GM04504 (cell line): ENCODE measurements around the gene TRABD2B.

Experiments used
- DNase-seq: peaks from one replicate; pipeline ENCODE4 v3.0.0-alpha.2; 2012; ENCODE audit warnings: low read depth

TRABD2B gene

GRCh38 chr1:47794081-47794480, 203.1 kb downstream of the TRABD2B start:
- no peak for DNase-seq

- no peak for DNase-seq
Observed at GRCh38 chr1:47793563-47793962, 203.6 kb downstream of the TRABD2B start.

DNA sequence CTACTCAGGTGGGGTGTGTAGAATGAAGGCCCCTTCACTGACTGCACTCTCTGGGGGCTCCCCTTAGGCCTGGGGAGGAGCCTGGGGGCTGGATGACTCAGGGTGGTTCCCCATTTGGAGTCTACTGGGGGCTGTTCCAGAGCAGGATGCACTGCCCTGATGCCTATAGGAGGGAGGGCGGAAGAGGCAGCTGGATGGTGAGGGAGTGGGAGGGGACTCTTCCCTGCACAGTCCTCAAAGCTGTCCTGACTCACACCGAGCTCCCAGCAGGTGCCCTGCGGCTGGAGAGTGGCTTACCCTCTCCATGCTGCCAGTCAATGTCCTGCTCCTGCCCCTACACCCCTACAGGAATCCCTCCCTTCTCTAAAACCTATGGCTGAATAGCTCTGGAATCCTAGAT, 204.4 kb downstream of the TRABD2B start:
- DNase-seq: no peak

DNA sequence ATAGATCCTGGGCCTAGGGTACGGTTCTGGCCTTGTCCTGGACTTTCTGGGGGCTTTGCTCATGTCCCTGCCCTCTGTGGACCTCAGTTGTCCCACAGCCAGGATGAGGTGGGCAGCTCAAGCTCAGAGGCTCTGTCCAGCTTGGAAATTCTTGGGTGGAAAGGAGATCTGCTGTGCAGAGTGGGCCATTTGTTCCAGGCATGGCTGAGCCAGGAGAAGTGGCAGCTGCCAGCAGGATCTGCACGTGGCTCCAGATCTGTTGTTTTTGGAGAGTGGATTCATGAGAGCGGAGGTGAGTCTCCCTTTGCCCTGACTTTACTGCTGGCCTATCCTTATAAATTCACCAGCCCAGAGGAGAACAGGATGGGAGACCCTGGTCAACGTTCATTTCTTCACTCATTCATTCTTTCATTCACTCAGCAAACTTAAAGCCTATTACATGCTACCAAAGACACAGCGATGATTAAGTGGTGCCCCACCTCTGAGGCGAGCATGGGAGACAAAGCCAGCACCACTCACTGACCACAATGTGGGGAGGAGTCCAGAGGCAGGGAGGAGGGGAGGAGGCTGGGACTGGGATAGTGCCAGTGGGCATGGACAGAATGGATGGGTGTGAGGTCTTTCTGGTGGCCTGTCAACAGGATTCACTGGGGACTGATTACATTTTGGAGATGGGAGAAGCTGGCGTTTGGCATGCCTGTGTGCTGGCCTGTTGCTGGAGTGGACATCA, 205.1 kb downstream of the TRABD2B start:
- no peak for DNase-seq

GRCh38 chr1:47788761-47789160, 208.4 kb downstream of the TRABD2B start:
- no peak for DNase-seq

DNA sequence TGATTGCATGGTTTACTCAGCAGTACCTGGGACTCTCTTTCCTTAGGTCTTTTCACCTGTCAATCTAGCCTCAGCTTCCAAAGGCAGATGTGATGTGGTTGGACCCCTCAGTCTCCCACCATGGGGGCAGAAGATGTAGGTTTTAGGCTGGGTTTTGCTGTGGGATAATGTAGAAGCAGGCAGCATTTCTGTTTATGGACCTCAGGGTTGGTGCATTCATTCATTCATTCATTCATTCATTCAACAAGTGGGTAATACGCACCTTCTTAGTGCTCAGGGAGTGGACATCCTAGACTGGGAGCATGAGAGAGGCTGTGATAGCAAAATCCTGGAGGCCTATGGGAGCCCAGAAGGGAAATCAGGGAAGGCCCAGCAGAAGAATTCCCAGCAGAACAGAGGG, 209.6 kb downstream of the TRABD2B start:
- no peak for DNase-seq

DNA sequence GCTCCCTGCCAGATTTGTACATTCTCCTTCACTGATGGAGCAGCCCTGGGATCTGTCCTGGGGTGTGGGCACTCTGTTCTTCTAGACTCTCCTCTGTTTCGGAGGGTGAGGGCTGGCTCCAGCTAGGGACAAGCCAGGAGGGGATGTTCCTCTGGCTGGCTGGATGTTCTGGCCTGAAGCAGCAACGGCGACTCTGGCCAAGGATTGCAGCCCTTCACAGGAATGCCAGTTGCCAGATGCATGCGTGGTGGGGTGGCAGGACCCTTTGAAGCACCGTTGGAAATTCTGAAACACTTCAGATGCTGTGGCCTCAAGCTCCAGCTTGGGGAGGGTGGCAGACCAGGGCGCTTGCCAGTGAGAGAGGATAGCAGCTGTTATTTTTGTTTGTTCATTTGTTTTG, 210.9 kb downstream of the TRABD2B start:
- DNase-seq: no peak

DNA sequence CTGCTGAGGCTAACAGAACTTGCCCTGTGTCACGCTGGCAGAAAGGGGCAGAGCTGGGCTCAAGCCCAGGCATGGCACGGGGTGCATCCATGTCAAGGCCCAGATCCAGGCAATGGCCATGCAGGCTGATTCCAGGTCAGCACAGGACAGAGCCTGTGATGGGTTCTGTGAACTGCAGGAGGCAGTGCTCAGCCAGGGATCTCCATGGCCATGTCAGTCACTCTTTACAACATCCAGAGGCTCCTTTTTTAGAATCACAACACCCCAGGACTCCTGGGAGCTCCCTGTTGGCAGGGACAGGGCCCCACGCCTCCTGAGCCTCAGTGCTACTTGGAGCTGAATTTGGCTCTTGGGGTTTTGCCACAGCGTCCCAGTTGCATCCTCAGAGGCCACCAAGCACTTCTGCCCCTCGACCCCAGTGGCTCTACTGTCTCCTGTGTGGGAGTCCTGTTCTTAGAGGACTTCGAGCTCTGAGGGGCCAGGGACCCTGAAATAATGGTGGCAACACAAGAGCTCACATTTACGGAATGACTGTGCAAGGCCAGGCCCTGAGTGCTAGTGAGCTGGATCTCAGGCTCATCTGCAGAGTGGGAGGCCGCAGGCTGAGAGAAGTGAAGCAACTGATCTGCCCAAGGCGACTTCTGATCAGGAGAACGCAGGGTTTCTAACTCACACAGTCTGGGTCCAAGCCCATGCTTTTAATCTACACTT, 211.5 kb downstream of the TRABD2B start:
- DNase-seq: no peak

GRCh38 chr1:47785118-47785517, 212.1 kb downstream of the TRABD2B start:
- no peak for DNase-seq

DNA sequence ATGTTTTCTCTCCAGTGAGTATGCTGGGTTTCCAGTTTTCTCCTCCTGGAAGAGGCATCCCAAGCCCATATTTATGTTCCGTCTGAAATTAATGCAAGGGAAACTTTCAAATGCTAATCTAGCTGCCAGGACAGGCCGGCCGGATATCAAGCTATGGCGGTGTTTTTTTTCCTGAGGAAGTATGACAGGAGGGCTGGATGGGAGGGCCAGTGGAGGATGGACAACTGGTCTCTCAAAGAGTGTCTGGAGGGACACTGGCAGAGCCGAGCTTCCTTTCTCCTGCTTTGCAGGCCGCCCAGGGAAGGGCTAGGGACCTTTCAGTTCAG, 212.7 kb downstream of the TRABD2B start:
- DNase-seq: no peak

DNA sequence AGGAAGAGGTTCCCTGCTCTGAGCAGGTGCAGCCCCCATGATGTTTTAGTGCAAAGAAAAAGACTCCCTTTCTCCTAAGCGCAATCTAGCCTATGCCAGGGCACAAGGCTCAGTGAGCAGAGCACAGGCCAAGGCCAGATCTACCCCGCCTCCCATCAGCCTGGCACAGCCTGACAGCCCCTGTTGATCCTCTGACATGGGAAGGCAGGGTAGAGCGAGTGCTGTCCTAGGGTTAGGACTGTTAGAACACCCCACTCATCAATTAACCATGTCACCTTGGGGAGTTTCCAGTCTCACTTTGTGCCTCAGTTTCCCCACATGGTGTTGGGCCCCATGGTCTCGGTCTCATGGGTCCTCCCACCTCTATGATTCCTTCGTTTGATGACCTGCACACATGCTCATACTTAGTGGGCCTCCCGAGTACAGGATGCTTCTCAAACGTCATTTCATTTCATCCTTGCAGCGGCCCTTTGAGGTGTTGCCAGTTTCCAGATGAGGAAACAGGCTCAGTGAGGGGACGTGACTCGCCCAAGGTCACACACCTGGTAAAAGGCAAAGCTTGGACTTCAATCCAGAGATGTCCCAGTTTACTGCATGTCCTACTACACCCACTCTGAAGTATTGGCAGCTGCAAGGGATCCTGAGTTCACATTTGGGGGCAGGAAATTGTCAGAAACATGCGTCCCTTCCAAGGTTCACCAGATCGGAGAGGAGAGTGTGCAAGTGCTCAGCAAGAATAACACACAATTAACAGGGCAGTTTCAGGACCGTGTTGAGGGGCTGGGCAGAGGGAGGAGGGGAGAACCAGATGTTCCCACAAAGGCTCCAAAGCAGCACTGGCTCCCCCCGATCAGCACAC, 213.3 kb downstream of the TRABD2B start:
- no peak for DNase-seq

- no peak for DNase-seq
Observed at GRCh38 chr1:47782414-47783166, 214.6 kb downstream of the TRABD2B start.

DNA sequence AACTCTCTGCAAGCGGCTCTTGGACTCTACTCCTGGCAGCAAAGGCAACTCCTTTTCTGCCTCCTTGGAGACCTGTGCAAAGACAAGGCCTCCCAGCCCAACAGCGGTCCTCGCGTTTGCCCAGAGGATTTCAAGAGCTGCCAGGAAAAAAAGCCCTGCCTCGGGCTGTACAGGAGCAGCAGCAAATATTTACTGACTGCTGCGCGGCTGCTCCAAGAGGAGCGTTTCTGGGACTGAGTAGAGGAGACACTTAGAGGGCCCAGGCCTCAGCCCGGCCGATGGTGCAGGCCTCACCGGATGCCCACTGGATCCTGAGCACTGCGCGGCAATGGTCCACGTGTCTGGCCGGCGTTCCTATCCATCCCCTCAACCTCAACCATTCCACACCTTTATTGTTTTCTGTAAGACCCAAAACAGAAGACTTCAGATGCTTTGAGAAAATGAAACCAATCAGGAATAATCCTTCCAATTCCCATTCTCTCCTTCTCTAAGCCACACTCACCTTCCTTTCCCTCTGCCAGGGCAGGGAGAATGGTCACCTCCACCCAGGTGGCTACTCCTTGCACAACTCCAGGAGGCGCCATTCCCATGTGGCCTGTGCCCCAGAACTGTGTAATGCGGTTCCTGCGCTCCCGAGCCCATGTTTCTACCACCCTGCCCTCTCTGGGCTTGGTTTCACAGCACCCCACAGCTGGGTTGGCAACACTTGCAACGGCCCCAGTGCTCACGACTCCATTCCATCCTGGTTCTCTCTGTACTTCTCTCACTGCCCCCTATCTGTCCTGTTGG, 215.8 kb downstream of the TRABD2B start:
- no peak for DNase-seq

DNA sequence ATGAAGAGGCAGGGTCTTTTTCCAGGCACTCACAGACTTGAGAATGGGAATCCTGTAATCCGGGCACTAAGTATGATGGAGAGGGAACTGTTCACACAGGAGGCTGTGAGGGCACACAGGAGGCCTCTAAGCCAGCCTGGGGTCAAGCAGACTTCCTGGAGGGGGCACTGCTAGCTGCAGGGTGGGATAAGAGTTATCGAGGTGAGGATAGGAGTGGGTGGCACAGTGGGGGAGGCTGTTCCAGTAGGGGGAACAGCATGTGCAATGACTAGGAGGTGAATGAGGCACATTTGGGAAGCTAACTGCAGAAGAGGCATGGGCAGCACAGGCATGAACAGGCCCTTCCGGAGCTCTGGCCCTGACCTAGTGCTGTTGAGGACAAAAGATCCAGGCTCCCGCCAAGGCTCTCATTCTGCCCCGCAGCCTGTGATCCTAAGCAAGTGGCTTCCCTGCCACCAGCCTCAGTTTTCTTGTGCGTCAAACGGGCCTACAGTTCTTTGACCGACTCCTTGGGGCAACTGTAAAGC, 216.7 kb downstream of the TRABD2B start:
- no peak for DNase-seq

- no peak for DNase-seq
Observed at GRCh38 chr1:47779613-47780012, 217.6 kb downstream of the TRABD2B start.

DNA sequence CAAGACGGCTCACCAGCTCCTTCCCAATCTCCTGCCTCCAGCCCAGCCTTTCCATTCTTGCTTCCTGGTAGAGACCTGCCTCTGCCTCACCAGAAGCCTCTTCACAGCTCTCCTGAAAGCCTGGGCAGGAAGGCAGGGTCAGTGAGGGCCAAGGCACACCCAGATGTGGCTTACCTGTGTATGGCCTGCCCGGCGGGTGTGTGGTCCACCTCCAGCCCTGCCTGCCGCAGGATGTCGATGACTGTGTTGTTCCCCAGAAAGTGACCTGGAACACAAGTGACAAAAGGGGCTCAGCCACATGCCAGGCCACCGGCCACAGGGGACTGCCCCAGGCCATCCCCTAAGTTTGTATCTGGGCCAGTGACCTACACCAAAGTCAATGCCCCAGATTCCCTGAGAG, 218.9 kb downstream of the TRABD2B start:
- no peak for DNase-seq

GRCh38 chr1:47777322-47777721, 219.9 kb downstream of the TRABD2B start:
- no peak for DNase-seq

DNA sequence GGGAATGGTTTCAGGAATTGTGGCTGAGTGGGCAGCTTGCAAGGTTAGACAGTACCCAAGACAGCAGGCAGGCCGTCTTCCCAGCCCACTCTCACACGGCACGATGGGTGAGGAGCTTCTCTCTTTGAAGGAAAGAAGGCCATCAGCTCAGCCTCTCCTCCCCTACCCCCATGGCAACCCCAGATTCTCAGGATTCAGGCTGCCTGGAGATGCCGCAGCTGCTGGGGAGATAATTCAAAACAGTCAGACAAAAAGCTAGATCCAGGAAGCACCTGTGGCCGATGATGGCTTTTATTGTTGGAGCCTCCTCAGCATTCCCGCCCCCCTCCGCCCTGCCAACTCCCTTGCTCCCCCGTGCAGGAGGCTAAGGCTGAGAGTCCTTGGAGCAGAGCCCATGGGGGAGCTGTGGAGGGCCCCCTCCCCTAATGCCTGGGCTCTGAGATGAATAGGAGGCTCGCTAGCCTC, 220.5 kb downstream of the TRABD2B start:
- DNase-seq: no peak

DNA sequence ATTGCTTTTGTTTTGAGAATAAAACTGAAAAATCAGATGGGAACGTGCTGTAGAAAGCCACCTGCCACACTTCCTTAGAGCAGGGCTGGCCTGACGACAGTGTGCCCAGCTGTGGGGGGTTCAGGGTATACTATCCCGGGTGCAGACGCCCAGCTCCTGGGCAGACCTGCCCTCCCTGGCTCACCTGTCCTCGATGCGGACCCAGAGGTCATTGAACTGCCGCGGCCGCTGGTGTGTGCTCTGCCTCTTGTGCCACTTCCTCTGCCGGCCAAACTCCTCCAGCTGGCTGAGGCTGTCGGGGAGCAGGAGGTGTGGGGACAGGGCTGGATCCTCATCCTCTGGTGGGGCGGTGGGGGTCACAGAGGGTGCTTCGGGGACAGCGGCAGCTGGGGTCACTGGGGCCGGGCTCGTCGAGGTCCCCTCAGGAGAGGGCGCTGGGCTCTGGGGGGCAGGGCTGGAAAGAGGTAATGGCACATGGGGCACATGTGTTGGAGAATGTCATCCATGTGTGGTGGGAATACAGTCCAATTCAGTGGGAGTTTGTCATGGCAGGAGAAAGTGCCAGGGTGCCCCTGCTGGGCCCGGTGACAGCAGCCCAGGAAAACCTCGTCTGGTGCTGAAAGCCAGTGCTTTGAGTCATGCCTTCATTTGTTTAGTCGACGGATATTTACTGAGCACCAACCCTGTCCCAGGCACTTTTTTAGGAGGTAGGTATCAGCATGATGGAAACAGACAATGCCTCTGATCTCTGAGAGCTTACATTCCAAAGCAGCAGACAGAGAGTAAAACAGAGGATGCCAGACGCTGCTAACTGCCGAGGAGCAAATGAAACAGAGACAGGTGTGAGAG, 222.0 kb downstream of the TRABD2B start:
- no peak for DNase-seq
